HG02885 (cell line): Measurements from ENCODE around the gene IL1A.

ENCODE experiments used
- ATAC-seq: cut with Tn5 transposase; IDR thresholded peaks from one replicate; pipeline ENCODE4 v1.9.1; 2021; ENCODE audit warnings: mild to moderate bottlenecking; ENCODE audit not compliant: unreplicated experiment, poor library complexity

Gene IL1A

DNA sequence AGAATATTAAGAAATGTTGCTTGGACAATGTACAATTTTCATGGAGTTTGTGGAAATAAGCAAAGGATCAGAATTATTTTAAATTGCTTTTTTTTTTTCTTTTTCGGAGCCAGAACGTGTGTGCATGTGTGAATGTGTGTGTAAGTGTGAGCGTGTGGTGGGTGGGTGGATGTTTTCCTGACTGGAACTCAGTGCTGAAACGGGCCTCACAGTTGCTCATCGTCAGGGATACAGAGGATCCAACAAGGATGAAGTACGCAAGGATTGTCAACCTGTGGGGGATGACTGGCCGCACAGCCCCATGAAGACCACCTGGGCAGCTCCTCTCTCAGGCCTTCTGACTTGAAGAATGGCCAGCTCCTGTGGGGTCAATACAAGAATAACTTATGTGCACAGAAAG is 34.8 kb upstream of the IL1A start:
- no peak for ATAC-seq

DNA sequence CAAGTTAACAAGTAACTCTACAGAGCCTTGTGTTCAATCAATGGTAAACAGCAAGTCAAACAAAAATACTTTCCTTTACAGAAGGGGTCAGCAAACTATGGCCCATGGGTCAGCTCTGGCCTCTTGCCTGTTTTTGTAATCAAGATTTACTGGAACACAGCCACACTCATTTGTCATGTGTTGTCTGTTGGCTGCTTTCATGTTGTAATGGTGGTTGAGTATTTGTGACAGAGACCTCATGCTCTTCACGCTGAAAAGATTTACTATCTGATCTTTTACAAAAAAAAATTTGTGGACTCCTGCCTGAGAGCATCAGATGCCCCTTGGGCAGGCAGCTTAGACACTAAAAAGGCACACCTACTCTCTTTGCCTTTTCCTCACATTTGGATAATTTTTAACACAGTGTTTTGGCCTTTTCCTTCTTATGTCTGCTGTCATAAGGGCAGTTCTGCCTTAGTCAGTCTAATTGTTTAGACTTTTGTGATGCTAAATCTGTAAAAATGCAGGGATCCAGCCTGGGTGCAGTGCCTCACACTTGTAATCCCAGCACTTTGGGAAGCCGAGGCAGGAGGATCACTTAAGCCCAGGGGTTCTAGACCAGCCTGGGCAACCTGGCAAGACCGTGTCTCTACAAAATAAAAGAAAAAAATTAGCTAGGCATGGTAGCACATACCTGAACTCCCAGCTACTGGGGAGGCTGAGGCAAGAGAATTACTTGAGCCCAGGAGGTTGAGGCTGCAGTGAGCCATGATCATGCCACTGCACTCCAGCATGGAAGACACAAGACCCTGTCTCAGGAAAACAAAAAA is 34.0 kb upstream of the IL1A start:
- no peak for ATAC-seq

- no peak for ATAC-seq
These were observed 32.9 kb upstream of the IL1A start for GRCh38 chr2:112817082-112817689.

- ATAC-seq = no peak
These were observed 30.0 kb upstream of the IL1A start for GRCh38 chr2:112814278-112814677.

- no peak for ATAC-seq
These were observed 29.1 kb upstream of the IL1A start for GRCh38 chr2:112813280-112813966.

DNA sequence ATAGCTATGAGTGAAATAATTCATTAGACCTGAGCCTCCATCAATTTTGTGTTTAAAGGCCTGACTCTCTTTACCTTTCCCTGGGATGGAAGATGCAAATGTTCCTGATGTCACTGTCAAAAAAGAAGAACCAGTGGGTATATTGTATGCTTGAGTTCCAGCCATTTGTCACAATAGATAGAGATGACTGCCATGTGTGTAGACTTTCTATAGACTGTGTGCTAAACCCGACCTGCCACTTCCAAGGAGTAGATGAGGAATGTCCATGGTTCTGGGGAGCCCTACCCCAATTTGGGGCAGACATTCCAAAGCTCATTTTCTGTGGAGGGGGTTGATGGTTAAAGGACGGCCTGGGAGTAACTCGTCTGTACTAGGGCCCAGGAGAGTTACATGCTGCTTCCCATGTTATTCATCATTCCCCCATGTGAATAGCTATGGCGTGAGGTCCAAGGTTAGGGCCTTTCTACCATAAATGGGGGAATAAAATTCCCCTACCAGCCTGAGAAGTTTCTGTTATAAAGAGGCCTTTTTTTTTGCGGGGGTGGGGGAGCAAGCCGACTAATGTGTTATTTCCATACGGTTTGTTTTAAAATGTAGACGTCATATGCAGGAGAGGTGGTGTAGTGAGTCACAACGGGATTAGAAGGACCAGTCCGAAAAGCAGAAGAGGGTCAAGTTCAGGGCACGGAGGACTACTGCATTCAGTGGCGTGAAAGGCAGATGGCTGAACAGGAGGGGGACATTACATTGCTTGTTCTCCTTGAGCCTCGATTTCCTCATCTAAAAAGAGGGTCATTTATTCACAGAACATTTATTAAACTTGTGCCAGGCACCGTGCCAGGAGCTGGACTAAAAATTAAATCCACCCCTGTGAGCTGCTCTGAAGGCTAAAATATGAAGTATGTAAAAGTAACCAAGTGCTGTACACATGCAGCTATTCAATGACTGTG is 28.3 kb upstream of the IL1A start:
- peak; percentile 71 for ATAC-seq

DNA sequence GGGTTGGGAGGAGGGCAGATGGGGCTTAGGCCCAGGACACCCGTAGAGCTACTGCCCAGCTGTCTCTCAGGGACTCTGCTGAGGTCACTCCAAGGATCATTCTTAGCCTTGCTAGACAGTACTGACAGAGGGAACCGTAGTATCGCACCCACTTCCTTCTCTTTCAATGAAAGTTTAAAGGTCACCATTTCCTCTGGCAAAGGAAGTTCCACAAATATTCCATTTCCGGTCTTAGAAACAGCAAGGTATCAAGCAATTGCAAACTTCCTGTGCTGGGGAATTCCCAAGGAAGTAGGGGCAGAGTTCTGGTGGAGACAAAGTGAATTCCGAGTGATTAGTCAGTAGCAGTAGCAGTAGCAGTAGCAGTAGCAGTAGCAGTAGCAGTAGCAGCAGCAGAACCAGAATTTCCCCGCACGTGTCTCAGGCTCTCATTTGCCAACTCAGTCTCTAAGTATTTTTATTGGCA is 27.6 kb upstream of the IL1A start:
- ATAC-seq = peak; percentile 50

DNA sequence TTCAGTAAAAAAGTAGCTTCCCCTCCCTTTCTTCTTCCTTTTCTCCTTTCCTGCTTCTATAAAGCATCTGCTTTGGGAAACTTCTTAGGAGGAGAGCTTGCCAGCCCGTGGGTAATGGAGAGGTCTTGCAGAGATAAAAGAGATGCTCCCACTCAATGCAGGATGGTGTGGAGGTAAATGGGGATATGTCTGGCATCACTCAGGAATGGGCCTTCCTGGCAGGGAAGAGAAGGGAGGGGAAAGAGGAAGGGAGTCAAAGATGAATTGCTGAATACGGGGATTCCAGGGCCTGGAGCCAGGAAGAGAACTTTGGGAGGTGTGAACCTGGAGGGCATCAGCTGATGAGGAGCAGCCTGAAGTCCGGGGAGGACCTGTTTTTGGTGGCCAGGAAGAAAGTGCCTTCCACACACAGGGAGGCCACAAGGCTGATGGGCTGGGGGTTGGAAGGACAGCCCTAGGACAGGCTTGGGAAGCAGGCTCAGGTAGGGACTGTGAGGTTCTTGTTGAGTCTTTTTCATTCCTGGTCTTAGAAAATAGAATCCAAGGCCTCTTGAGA is 27.1 kb upstream of the IL1A start:
- ATAC-seq = no peak

DNA sequence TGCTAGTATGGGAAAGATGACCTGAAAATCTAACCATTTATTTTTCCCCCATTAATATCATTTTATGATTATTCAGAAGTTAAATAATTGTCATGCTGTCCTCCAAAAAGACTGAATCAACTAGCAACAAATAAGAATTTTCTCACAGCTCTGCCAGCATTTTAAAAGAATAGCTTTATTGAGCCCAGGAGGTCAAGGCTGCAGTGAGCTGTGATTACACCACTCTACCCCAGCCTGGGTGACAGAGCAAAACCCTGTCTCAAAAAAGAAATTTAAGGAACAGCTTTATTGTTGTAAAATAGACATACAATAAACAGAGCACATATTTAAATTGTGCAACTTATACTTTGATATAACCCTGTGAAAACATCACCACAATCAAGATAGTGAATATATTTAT is 24.8 kb upstream of the IL1A start:
- no peak for ATAC-seq

GRCh38 chr2:112807233-112807807 is 23.0 kb upstream of the IL1A start:
- no peak for ATAC-seq

GRCh38 chr2:112805542-112805941 is 21.2 kb upstream of the IL1A start:
- ATAC-seq = peak; percentile 86

- ATAC-seq = peak; percentile 50
These were observed 19.6 kb upstream of the IL1A start for GRCh38 chr2:112803691-112804521.

DNA sequence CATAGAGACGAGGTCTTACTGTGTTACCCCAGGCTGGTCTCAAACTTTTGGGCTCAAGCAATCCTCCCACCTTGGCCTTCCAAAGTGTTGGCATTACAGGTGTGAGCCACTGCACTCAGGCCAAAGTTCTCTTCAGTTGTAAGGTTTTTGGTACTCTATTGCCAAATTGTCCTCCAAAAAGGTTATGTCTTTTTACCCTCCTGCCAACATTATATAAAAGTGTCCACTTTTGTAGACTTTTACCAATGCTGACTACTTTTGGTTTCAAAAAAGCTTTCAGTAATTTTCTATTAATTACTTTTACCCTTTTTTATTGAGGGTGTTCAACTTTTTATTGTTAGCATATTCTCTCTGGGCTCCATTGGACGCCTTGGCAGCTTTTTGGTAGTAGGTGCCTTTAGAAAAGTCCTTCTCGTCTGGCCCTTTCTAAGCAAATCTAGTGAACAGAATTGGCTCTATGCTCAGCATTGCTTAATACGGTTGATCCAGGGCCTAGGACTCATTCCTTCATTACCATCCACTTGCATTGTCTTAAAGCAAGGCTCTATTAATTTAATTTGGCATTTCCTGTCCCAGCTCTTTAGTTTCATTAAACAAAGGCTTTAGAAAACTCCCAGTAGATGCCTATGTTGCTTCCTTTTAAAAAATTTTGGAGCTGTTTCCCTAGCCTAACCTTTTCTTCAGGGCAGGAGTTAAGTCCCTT is 16.7 kb upstream of the IL1A start:
- ATAC-seq = no peak

DNA sequence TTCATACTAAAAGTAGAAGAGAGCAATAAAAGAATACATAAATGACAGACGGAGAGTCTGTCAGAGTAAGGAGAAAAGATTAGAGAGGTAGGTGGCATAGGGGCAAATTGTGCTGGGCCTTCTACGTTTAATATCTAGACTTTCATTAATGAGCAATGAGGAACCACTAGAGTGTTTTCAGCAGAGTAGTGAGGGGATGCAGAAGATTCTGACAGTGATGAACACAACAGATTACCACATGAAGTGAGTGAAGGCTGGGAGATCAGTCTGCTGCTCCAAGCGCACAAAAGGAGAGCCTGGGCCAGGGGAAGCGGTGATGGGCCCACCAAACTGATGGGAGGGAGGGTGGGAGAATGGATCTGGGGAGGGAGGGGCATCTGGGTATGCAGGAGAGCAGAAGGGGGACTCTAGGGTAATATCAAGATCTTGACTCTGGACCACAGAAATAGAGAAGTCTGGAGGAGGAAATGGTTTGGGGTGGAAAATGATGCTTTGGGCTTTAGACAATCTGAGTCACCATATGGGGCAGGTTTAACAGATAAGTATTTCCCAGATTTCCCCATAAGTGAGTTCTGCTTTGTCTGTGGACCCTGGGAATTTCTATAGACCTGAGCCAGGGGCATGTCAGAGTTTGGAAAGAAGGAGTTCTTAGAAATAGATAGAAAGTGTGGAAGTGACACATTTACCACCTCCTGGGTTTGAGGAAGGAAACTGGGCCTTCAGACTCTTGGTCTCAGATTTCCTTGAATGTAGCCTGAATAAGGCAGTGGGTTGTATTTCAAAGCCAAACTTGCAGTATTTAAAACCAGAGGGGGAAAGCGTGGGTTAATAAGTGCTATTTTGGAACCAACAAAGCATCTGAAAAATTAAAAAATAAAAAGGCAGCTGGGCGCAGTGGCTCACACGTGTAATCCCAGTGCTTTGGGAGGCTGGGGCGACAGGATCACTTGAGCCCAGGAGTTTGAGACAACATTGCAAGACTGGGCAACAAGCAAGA is 15.0 kb upstream of the IL1A start:
- ATAC-seq = no peak

- ATAC-seq = no peak
These were observed 12.2 kb upstream of the IL1A start for GRCh38 chr2:112796486-112796885.

GRCh38 chr2:112795774-112796173 is 11.5 kb upstream of the IL1A start:
- no peak for ATAC-seq

DNA sequence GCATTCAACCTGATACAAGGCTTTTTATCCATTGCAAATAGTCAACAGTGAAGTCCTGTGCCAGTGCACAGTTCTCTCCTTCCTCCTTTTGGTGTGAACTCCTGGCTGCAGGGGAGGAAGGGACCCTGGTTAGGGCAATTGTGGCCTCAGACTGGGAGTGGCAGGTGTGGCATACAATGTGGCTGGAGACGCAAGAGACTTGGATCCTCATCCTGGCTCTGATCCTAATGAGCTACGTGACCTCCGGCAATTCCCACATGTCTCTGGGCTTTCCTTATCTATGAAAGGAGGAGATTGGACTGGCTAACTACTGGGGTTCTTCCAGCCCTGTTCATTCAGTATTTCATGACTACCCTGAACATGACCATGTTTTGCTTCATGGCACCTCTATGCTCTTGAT is 10.5 kb upstream of the IL1A start:
- ATAC-seq = no peak
